Measurements from ENCODE around the gene VTI1A.

VTI1A gene

GRCh38 chr10:112834751-112835181 lies 387.8 kb downstream of the VTI1A start:
- no peak for DNase-seq (ENCODE audit: low read depth in 3 of 3)

GRCh38 chr10:112835217-112835715 lies 388.3 kb downstream of the VTI1A start:
- no peak for DNase-seq (ENCODE audit: low read depth in 3 of 3)

GRCh38 chr10:112835944-112836451 lies 389.0 kb downstream of the VTI1A start:
- no peak for DNase-seq (ENCODE audit: low read depth in 3 of 3)

GRCh38 chr10:112838784-112839481 lies 391.9 kb downstream of the VTI1A start:
- DNase-seq (ENCODE audit: low read depth in 3 of 3) = no peak

GRCh38 chr10:112839928-112840654 lies 393.1 kb downstream of the VTI1A start:
- DNase-seq (ENCODE audit: low read depth in 3 of 3) = no peak

GRCh38 chr10:112841549-112841948 lies 394.5 kb downstream of the VTI1A start:
- no peak for DNase-seq (ENCODE audit: low read depth in 3 of 3)

- DNase-seq (ENCODE audit: low read depth in 3 of 3) = no peak
Measured at GRCh38 chr10:112842832-112843360, 395.9 kb downstream of the VTI1A start.

GRCh38 chr10:112843623-112844022 lies 396.6 kb downstream of the VTI1A start:
- no peak for DNase-seq (ENCODE audit: low read depth in 3 of 3)

- no peak for DNase-seq (ENCODE audit: low read depth in 3 of 3)
Measured at GRCh38 chr10:112844681-112845544, 397.9 kb downstream of the VTI1A start.

- DNase-seq (ENCODE audit: low read depth in 3 of 3) = no peak
Measured at GRCh38 chr10:112847778-112848177, 400.8 kb downstream of the VTI1A start.

GRCh38 chr10:112848228-112848627 lies 401.2 kb downstream of the VTI1A start:
- DNase-seq (ENCODE audit: low read depth in 3 of 3) = no peak

- no peak for DNase-seq (ENCODE audit: low read depth in 3 of 3)
Measured at GRCh38 chr10:112848868-112849430, 401.9 kb downstream of the VTI1A start.

GRCh38 chr10:112849546-112849945 lies 402.5 kb downstream of the VTI1A start:
- DNase-seq (ENCODE audit: low read depth in 3 of 3) = no peak

- no peak for DNase-seq (ENCODE audit: low read depth in 3 of 3)
Measured at GRCh38 chr10:112851181-112851580, 404.2 kb downstream of the VTI1A start.

GRCh38 chr10:112851588-112852211 lies 404.7 kb downstream of the VTI1A start:
- DNase-seq (ENCODE audit: low read depth in 3 of 3) = no peak

GRCh38 chr10:112852306-112852705 lies 405.3 kb downstream of the VTI1A start:
- DNase-seq (ENCODE audit: low read depth in 3 of 3) = no peak

- DNase-seq (ENCODE audit: low read depth in 3 of 3) = no peak
Measured at GRCh38 chr10:112855134-112855533, 408.1 kb downstream of the VTI1A start.

- DNase-seq (ENCODE audit: low read depth in 3 of 3) = no peak
Measured at GRCh38 chr10:112857493-112857892, 410.5 kb downstream of the VTI1A start.

GRCh38 chr10:112858986-112859651 lies 412.1 kb downstream of the VTI1A start:
- no peak for DNase-seq (ENCODE audit: low read depth in 3 of 3)

GRCh38 chr10:112859793-112860192 lies 412.8 kb downstream of the VTI1A start:
- DNase-seq (ENCODE audit: low read depth in 3 of 3) = no peak
